A549 (cell line): ENCODE measurements around the gene METTL16.

ENCODE experiments used
- BHLHE40 ChIP-seq: IDR thresholded peaks from 2 replicates; pipeline ENCODE4 v1.6.1; 2012; ENCODE audit warnings: low read depth, low read length, inconsistent platforms
- CHD2 ChIP-seq: fragments of 150-350 bp; IDR thresholded peaks from 2 replicates; pipeline ENCODE4 v1.6.1; 2014; ENCODE audit warnings: low read length; ENCODE audit not compliant: partially characterized antibody
- CTCF ChIP-seq: fragments of >200 bp; sonication (Bioruptor Twin); formaldehyde crosslinking; IDR thresholded peaks from 3 replicates; pipeline ENCODE4 v1.5.1; 2016
- MAX ChIP-seq: IDR thresholded peaks from 2 replicates; pipeline ENCODE4 v1.6.1; 2012
- POLR2A ChIP-seq: IDR thresholded peaks from 2 replicates; pipeline ENCODE4 v1.6.1; 2012; ENCODE audit warnings: mild to moderate bottlenecking, low read length
- RAD21 ChIP-seq, 2 experiments: fragments of >200 bp in 1 of 2; sonication (Bioruptor Twin) in 1 of 2; formaldehyde crosslinking in 1 of 2; IDR thresholded peaks in 1 of 2; conservative IDR thresholded peaks in 1 of 2; 2 replicates in 1 of 2; 3 replicates in 1 of 2; pipeline ENCODE4 v1.6.1; 2012 to 2018; ENCODE audit warnings: inconsistent platforms in 1 of 2
- ZFP36 ChIP-seq: fragments of 450-650 bp; IDR thresholded peaks from 2 replicates; pipeline ENCODE4 v1.6.1; 2014; ENCODE audit warnings: borderline replicate concordance; ENCODE audit not compliant: partially characterized antibody
- ZNF302 ChIP-seq: fragments of 250-450 bp; sonication (Bioruptor Pico); IDR thresholded peaks from 2 replicates; pipeline ENCODE4 v1.9.0; 2021; ENCODE audit warnings: inconsistent platforms, mild to moderate bottlenecking, moderate library complexity

- TF ChIP-seq CTCF (no peak), BHLHE40 (no peak), CHD2 (no peak), ZFP36 (no peak), ZNF302 (no peak), POLR2A (no peak), RAD21 (conservative IDR thresholded peaks at IDR 0.05 in 1 of 2, IDR thresholded peaks at IDR 0.05 in 1 of 2) (no peak), MAX (no peak)
Measured at GRCh38 chr17:2452216-2452750, 59.4 kb downstream of the METTL16 start.
